SK-N-MC (cell line): ENCODE measurements around the gene PPP6R2.

Experiments used
- EZH2 ChIP-seq: fragments of 200-600 bp; sonication (generic); IDR thresholded peaks from one replicate; pipeline ENCODE4 v1.6.1; 2017; ENCODE audit warnings: antibody characterized with exemption
- POLR2AphosphoS5 ChIP-seq: IDR thresholded peaks from 2 replicates; pipeline ENCODE4 v1.6.1; 2012; ENCODE audit warnings: mild to moderate bottlenecking, low read depth, low read length, borderline replicate concordance

GRCh38 chr22:50320116-50320515 lies 23.0 kb upstream of the PPP6R2 start:
- TF ChIP-seq POLR2AphosphoS5 (no peak), EZH2 (no peak)
